ENCODE results near the gene SLIT3. TPM values are rescaled to one million over a fixed set of nuclear protein-coding genes. Genes with fewer than 3 reads are reported as not detected.

SLIT3 gene
- total and polyA plus RNA-seq, 2 donors (not counting 3 experiments of a cell fraction or from before 2014, with no cell fraction given), result 0.90 to 1.0 TPM

DNA sequence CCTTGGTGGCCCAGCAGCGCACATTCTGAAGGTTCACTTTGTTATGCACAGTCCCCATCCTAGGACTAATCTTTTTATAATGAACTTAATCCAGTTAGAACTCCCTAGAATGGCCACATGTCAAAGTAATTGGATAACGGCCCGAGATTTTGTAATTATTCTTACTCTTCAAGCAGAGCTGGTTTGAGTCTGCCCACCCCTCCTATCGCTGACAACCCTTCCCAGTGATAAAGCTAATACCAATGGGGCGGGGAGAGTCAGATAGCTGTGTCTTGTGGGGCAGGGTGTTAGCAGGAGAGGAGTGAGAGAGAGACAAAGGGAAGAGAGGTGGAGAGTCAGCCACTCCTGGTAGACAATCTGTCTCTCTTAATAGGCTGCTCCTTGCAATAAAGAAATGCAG, 356.9 kb downstream of the SLIT3 start:
- dilution Hi-C loops (cut with MboI; ENCODE audit: extremely low pct_ligation_motif_present, low sequenced_read_pairs), result no loop called here
- H3K4me1 ChIP-seq (ENCODE audit: control insufficient read depth, extremely low read depth, insufficient read depth, low read length), result no peaks in the 10 kb centered on the region

More for the DNA sequence above, 356.9 kb downstream of the SLIT3 start:
- CTCF ChIA-PET, result interaction anchor here (1.4 kb wide), 1 partner anchor 11 kb away, joined by 3 read pairs; no protein-coding TSS in a partner anchor
- no TSS peak for BruUV-seq (replicated peaks)
- Histone ChIP-seq H4K20me1 (replicated peaks; ENCODE audit: control insufficient read depth, extremely low read depth, insufficient read depth, low read length) (no peaks in the 10 kb centered on the region), H3K27me3 (ENCODE audit: control insufficient read depth in 2 of 2, insufficient read depth in 2 of 2, low read length in 2 of 2) (no peaks in the 10 kb centered on the region), H3K9me3 (replicated peaks; ENCODE audit: control insufficient read depth, insufficient read depth, low read length) (no peaks in the 10 kb centered on the region), H3K9ac (replicated peaks; ENCODE audit: extremely low read depth, insufficient read depth, low read length) (no peak overlapping the region), H3K4me2 (ENCODE audit: insufficient read depth, low read length) (no peak overlapping the region), H3K4me3 (replicated peaks in 1 of 3; ENCODE audit: insufficient read depth in 1 of 3, low read depth in 1 of 3, low read length in 3 of 3) (no peak overlapping the region), H3K36me3 (ENCODE audit: control insufficient read depth in 2 of 2, extremely low read depth in 1 of 2, insufficient read depth in 2 of 2, low read length in 2 of 2) (no peaks in the 10 kb centered on the region), H3K79me2 (ENCODE audit: control insufficient read depth, insufficient read depth, low read length) (no peaks in the 10 kb centered on the region), H2AFZ (ENCODE audit: low read depth, low read length) (no peak overlapping the region), H3K9me1 (replicated peaks; ENCODE audit: control insufficient read depth, extremely low read depth, insufficient read depth, low read length) (no peaks in the 10 kb centered on the region), H3K27ac (ENCODE audit: insufficient read depth, low read depth, low read length) (no peak overlapping the region)
- intact Hi-C loops (cut with micrococcal nuclease), result no loop called here
- DNase-seq (ENCODE audit: low read depth, low spot score), result no peak
- POLR2A ChIA-PET, result no interaction called here
- no peak for TF ChIP-seq JUN (IDR thresholded peaks at IDR 0.05; ENCODE audit: borderline replicate concordance, insufficient read depth, insufficient read length, low read depth)
- no peak for TF ChIP-seq POLR2A (IDR thresholded peaks at IDR 0.05; ENCODE audit: low read depth, low read length)
- TF ChIP-seq, protein P1, sequence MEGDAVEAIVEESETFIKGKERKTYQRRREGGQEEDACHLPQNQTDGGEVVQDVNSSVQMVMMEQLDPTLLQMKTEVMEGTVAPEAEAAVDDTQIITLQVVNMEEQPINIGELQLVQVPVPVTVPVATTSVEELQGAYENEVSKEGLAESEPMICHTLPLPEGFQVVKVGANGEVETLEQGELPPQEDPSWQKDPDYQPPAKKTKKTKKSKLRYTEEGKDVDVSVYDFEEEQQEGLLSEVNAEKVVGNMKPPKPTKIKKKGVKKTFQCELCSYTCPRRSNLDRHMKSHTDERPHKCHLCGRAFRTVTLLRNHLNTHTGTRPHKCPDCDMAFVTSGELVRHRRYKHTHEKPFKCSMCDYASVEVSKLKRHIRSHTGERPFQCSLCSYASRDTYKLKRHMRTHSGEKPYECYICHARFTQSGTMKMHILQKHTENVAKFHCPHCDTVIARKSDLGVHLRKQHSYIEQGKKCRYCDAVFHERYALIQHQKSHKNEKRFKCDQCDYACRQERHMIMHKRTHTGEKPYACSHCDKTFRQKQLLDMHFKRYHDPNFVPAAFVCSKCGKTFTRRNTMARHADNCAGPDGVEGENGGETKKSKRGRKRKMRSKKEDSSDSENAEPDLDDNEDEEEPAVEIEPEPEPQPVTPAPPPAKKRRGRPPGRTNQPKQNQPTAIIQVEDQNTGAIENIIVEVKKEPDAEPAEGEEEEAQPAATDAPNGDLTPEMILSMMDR (IDR thresholded peaks at IDR 0.05; ENCODE audit: extremely low read depth in 1 of 2, insufficient read depth in 1 of 2, low read depth in 1 of 2, low read length in 2 of 2), result no peak
- no peak for TF ChIP-seq EZH2 (IDR thresholded peaks at IDR 0.05; ENCODE audit: borderline replicate concordance, low read depth, low read length, severe bottlenecking)
- no peak for TF ChIP-seq POLR2AphosphoS5 (IDR thresholded peaks at IDR 0.05; ENCODE audit: insufficient read depth, low read depth, low read length)
- no peak for TF ChIP-seq MYC (IDR thresholded peaks at IDR 0.05; ENCODE audit: low read depth, low read length)
- no peak for TF ChIP-seq GATA2 (IDR thresholded peaks at IDR 0.05; ENCODE audit: insufficient read depth, insufficient read length, low read depth, low read length)
- TF ChIP-seq, protein P2, sequence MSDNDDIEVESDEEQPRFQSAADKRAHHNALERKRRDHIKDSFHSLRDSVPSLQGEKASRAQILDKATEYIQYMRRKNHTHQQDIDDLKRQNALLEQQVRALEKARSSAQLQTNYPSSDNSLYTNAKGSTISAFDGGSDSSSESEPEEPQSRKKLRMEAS (IDR thresholded peaks at IDR 0.05; ENCODE audit: insufficient read depth, insufficient read length), result no peak
- no peak for TF ChIP-seq FOS (IDR thresholded peaks at IDR 0.05; ENCODE audit: borderline replicate concordance, insufficient read depth, low read length)
- no peak for FAIRE-seq
